GM12878 (cell line): ENCODE data around the gene COX4I2. TPM values are rescaled to one million over a fixed set of nuclear protein-coding genes. Genes with fewer than 3 reads are reported as not detected.

Source experiments
- ATAC-seq: fragments of 200-7000 bp; cut with Tn5 transposase; 3 replicates; pipeline ENCODE4 v1.9.1; 2020; ENCODE audit warnings: mild to moderate bottlenecking, moderate library complexity
- BruUV-seq: library from RNA; stranded (reverse); fragments of 400-500 nt; replicated peaks from 2 replicates; lab custom pipeline; 2021; lab: Mats Ljungman, UMichigan
- CTCF ChIA-PET: fragments of 300-600 bp; sonication (Branson Sonifier 250); formaldehyde crosslinking; extraction: SDS; loops from one replicate; lab custom pipeline; 2021; ENCODE audit warnings: inconsistent platforms; lab: Yijun Ruan, JAX
- POLR2A ChIA-PET: fragments of 350-600 bp; formaldehyde crosslinking; extraction: SDS; loops from one replicate; lab custom pipeline; 2021; ENCODE audit warnings: inconsistent platforms; lab: Charles Lee
- RAD21 ChIA-PET: fragments of 300-600 bp; sonication (Branson Sonifier 250); formaldehyde crosslinking; loops from one replicate; lab custom pipeline; 2023; ENCODE audit warnings: antibody characterized with exemption; ENCODE audit not compliant: unreplicated experiment; lab: Charles Lee
- SMC1A ChIA-PET: fragments of 300-600 bp; sonication (Branson Sonifier 250); formaldehyde crosslinking; loops from one replicate; lab custom pipeline; 2023; ENCODE audit not compliant: unreplicated experiment, uncharacterized antibody; lab: Charles Lee
- DNase-seq: peaks from one replicate; pipeline ENCODE4 v3.0.0-alpha.2; 2011; ENCODE audit warnings: low read depth, low spot score
- FAIRE-seq: peaks from 3 replicates; lab custom pipeline; 2011; peaks lifted over from hg19 to GRCh38; lab: Jason Lieb, UNC
- H2AFZ ChIP-seq: 2 replicates; pipeline ENCODE4 v1.6.0; 2011; ENCODE audit warnings: low read depth, low read length, control low read depth; ENCODE audit not compliant: control insufficient read depth
- H3K27ac ChIP-seq: 2 replicates; pipeline ENCODE4 v1.5.1; 2011; ENCODE audit warnings: control low read depth; ENCODE audit not compliant: control insufficient read depth, insufficient read depth
- H3K27me3 ChIP-seq, 2 experiments: replicated peaks in 1 of 2; 2 replicates each; pipeline versions ENCODE4 v1.6.0 to v1.6.1; 2011; ENCODE audit warnings: low read length in 1 of 2; ENCODE audit not compliant: control insufficient read depth in 2 of 2, insufficient read depth in 2 of 2
- H3K36me3 ChIP-seq, 2 experiments: 2 replicates each; pipeline ENCODE4 v1.5.1; 2011; ENCODE audit warnings: low read length in 1 of 2; ENCODE audit not compliant: control insufficient read depth in 2 of 2, insufficient read depth in 2 of 2
- H3K4me1 ChIP-seq: 2 replicates; pipeline ENCODE4 v1.6.1; 2011; ENCODE audit warnings: mild to moderate bottlenecking, low read length, moderate library complexity, mixed read lengths; ENCODE audit not compliant: control insufficient read depth, insufficient read depth
- H3K4me2 ChIP-seq: 2 replicates; pipeline ENCODE4 v1.6.0; 2011; ENCODE audit warnings: control low read depth; ENCODE audit not compliant: control insufficient read depth, insufficient read depth
- H3K4me3 ChIP-seq: fragments of 200-600 bp; sonication (generic); 2 replicates; pipeline ENCODE4 v1.5.1; 2016
- H3K79me2 ChIP-seq: 2 replicates; pipeline ENCODE4 v1.6.0; 2011; ENCODE audit warnings: low read length; ENCODE audit not compliant: control insufficient read depth, insufficient read depth
- H3K9ac ChIP-seq: 2 replicates; pipeline ENCODE4 v1.8.0; 2011; ENCODE audit warnings: low read length, control low read depth, mixed read lengths; ENCODE audit not compliant: control insufficient read depth, insufficient read depth
- H3K9me3 ChIP-seq: replicated peaks from 3 replicates; pipeline ENCODE4 v1.5.1; 2011; ENCODE audit warnings: mild to moderate bottlenecking, low read length; ENCODE audit not compliant: control insufficient read depth, insufficient read depth
- H4K20me1 ChIP-seq: 2 replicates; pipeline ENCODE4 v1.6.0; 2011; ENCODE audit not compliant: control insufficient read depth, insufficient read depth
- E2F4 ChIP-seq: IDR thresholded peaks from 2 replicates; pipeline ENCODE4 v1.6.1; 2012; ENCODE audit warnings: low read depth, low read length, improper control_type of control experiment
- FOXM1 ChIP-seq: IDR thresholded peaks from 2 replicates; pipeline ENCODE4 v1.6.1; 2012; ENCODE audit warnings: low read depth, mild to moderate bottlenecking, inconsistent platforms, low read length, moderate library complexity
- HDAC2 ChIP-seq: fragments of 200-600 bp; sonication (generic); IDR thresholded peaks from 2 replicates; pipeline ENCODE4 v1.6.1; 2017
- IKZF1 ChIP-seq: fragments of 450-650 bp; conservative IDR thresholded peaks from 2 replicates; pipeline ENCODE4 v1.6.1; 2017; ENCODE audit warnings: antibody characterized with exemption, mild to moderate bottlenecking
- NFIC ChIP-seq: IDR thresholded peaks from 2 replicates; pipeline ENCODE4 v1.6.1; 2012; ENCODE audit warnings: low read depth, mild to moderate bottlenecking, inconsistent platforms, low read length, moderate library complexity
- POLR2AphosphoS5 ChIP-seq: IDR thresholded peaks from 2 replicates; pipeline ENCODE4 v1.6.1; 2011; ENCODE audit warnings: mild to moderate bottlenecking, low read length, inconsistent platforms
- STAT1 ChIP-seq: fragments of 450-650 bp; conservative IDR thresholded peaks from 2 replicates; pipeline ENCODE4 v1.6.1; 2014; ENCODE audit warnings: antibody characterized with exemption, mild to moderate bottlenecking
- USF2 ChIP-seq: IDR thresholded peaks from 2 replicates; pipeline ENCODE4 v1.6.1; 2011; ENCODE audit warnings: low read depth, low read length, improper control_type of control experiment, borderline replicate concordance
- YY1 ChIP-seq: IDR thresholded peaks from 2 replicates; pipeline ENCODE4 v1.6.1; 2011; ENCODE audit warnings: low read depth, mild to moderate bottlenecking, low read length
- WGBS: methylation state at CpG from one replicate; pipeline ENCODE4 v1.1.6; 2016; ENCODE audit warnings: low lambda C conversion rate; ENCODE audit not compliant: insufficient replicate concordance, insufficient coverage; ENCODE audit errors: missing lambda C conversion rate; 5-methylcytosine and 5-hydroxymethylcytosine counted together
- in situ Hi-C: fragments of 300-500 bp; cut with MboI; formaldehyde crosslinking; loops from 9 replicates; pipeline ENCODE4 v1.14.3; 2018; ENCODE audit warnings: mixed read lengths
- intact Hi-C: fragments of 100-400 bp; cut with micrococcal nuclease; formaldehyde crosslinking; loops from one replicate; pipeline ENCODE4 v1.14.2; 2022; ENCODE audit not compliant: unreplicated experiment
- polyA plus RNA-seq, 11 experiments: library from polyadenylated mRNA; depleted of rRNA in 4 of 11; unstranded in 6 of 11; stranded (reverse) in 5 of 11; fragments of >200 nt; fragmentation: Nextera tagmentation in 4 of 11; fragmentation: Illumina TruSeq in 1 of 11; extraction: Ambion mirVana in 4 of 11; extraction: Trizol in 1 of 11; gene quantifications; 1 replicate in 1 of 11; 2 replicates in 10 of 11; pipeline versions ENCODE4 v1.2.1 to v1.2.3, GENCODE V29; 2011 to 2016; ENCODE audit warnings: inconsistent platforms in 2 of 11, missing spikeins in 2 of 11, low read depth in 1 of 11
- total RNA-seq, 4 experiments: library from RNA; depleted of rRNA in 3 of 4; stranded (reverse); fragments of >200 nt in 3 of 4; fragmentation: Illumina TruSeq in 1 of 4; extraction: Trizol in 1 of 4; gene quantifications; 2 replicates each; pipeline versions ENCODE4 v1.2.1 to v1.2.3, GENCODE V29; 2013 to 2021

COX4I2 gene
- total and polyA plus RNA-seq, 10 of the 15 experiments (the other 5 are each of a cell fraction or from before 2014, with no cell fraction given): not detected

DNA sequence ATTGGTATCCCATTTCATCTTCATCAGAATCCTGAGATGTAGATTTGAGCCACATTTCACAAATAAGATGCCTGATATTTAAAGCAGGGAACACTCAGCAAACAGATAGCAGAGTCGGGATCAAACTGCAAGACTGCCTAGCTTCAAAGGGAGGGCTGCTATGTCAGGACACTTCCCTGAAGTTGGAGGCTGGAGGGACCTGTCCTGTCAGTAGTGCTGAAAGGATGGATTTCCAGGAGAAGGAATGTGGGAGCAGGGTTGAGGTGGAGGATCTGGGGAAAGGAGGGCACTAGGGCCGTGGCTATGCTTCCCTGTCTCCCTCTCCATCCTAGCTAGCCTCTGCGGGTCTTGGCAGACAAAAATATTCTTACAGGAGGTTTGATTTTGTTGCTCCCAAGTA is 32.2 kb downstream of the COX4I2 start:
- SMC1A ChIA-PET: interaction anchor here (0.6 to 2.3 kb wide), 3 partner anchors 8 to 47 kb away, joined by 4 to 8 read pairs (median 4); no protein-coding TSS in a partner anchor
- H2AFZ ChIP-seq: no peak overlapping the region
- in situ Hi-C loops: no loop called here
- peaks cover 8% of the 10 kb centered on the region for H3K79me2 ChIP-seq
- H3K27me3 ChIP-seq: no peaks in the 10 kb centered on the region
- H3K4me3 ChIP-seq: no peak overlapping the region
- RAD21 ChIA-PET: no interaction called here
- ATAC-seq: no peak
- H3K4me1 ChIP-seq: peaks cover 6% of the 10 kb centered on the region
- FAIRE-seq: no peak
- H3K9me3 ChIP-seq: no peaks in the 10 kb centered on the region
- BruUV-seq: no TSS peak
- peaks cover 4 to 9% of the 10 kb centered on the region in 2 experiments; a peak in 3 of 4 replicates for H3K36me3 ChIP-seq
- TF ChIP-seq POLR2AphosphoS5 (no peak), HDAC2 (no peak), STAT1 (no peak), YY1 (no peak)
- TF ChIP-seq, all 136 proteins: peak for 0
- DNase-seq: no peak
- CTCF ChIA-PET: interaction anchor here (0.6 to 2.3 kb wide), 5 partner anchors 8 to 57 kb away, joined by 3 to 17 read pairs (median 5); no protein-coding TSS in a partner anchor
- POLR2A ChIA-PET: no interaction called here
- H3K27ac ChIP-seq: no peak overlapping the region
- 78% methylated on average over 3 of the region's 3 CpGs for WGBS
- no peak overlapping the region for H3K4me2 ChIP-seq
- no peaks in the 10 kb centered on the region for H4K20me1 ChIP-seq
- intact Hi-C loops: no loop called here
- no peak overlapping the region for H3K9ac ChIP-seq

DNA sequence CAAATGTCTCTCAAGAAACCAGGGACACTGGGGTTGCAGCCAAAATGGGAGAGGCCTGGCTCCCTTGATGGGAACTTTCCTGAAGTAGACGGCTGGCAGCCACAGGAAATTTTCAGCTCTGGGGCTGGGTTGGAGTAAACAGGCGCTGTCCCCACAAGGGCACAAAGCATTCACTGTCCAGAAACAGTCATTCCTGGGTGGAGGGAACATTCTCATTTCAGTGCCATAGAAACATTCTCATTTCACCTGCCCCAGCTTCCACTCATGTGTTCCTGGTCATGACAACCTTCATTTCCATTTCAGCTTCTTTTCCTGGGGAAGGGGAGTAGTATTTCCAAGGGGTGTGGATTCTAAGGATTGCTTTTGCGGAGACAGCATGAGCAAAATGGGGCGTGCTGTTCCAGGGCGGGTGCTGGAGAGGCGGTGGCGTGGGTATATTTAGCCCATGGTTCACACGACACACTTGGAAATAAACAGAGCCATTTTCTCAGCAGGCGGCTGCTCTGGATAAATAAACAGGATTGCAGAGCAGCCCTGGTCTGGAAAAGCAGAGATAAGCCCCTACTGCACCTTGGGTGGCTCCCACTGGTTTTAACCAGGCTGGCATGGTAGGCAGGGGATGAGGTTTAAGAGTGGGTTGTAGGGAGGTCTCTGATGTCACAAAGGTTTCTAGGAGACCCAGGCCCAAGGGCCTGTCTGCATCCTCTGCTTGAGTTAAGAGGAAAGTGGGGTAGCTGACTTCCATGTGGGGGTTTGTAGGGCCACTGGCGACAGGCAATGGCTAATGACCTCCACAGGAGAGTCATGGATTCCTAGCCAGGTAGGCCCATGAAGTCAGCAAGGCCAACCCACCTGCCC is 32.9 kb downstream of the COX4I2 start:
- ATAC-seq (no peak), FAIRE-seq (no peak), DNase-seq (no peak)
- Histone ChIP-seq H3K9me3 (no peaks in the 10 kb centered on the region), H2AFZ (no peak overlapping the region), H3K79me2 (peaks cover 15% of the 10 kb centered on the region), H3K27me3 (no peaks in the 10 kb centered on the region), H4K20me1 (no peaks in the 10 kb centered on the region), H3K4me3 (no peak overlapping the region), H3K9ac (no peak overlapping the region), H3K4me2 (no peak overlapping the region), H3K4me1 (peaks cover 14% of the 10 kb centered on the region), H3K27ac (no peak overlapping the region), H3K36me3 (peaks cover 4 to 5% of the 10 kb centered on the region in 2 experiments; a peak in 3 of 4 replicates)
- intact Hi-C loops (no loop called here), in situ Hi-C loops (no loop called here)
- ChIA-PET SMC1A (interaction anchor here (0.6 to 2.3 kb wide), 3 partner anchors 9 to 46 kb away, joined by 4 to 8 read pairs (median 4); no protein-coding TSS in a partner anchor), POLR2A (interaction anchor here (1.2 kb wide), 1 partner anchor 10 kb away, joined by 3 read pairs; no protein-coding TSS in a partner anchor), CTCF (interaction anchor here (0.6 to 2.3 kb wide), 6 partner anchors 9 to 58 kb away, joined by 3 to 17 read pairs (median 5); no protein-coding TSS in a partner anchor), RAD21 (no interaction called here)
- BruUV-seq: no TSS peak
- WGBS: 96% methylated on average over 10 of the region's 10 CpGs
- TF ChIP-seq NFIC: no peak
- no peak for TF ChIP-seq USF2
- TF ChIP-seq E2F4: no peak
- no peak for TF ChIP-seq IKZF1
- no peak for TF ChIP-seq FOXM1
